ENCODE results near the gene HOMEZ.

DNA sequence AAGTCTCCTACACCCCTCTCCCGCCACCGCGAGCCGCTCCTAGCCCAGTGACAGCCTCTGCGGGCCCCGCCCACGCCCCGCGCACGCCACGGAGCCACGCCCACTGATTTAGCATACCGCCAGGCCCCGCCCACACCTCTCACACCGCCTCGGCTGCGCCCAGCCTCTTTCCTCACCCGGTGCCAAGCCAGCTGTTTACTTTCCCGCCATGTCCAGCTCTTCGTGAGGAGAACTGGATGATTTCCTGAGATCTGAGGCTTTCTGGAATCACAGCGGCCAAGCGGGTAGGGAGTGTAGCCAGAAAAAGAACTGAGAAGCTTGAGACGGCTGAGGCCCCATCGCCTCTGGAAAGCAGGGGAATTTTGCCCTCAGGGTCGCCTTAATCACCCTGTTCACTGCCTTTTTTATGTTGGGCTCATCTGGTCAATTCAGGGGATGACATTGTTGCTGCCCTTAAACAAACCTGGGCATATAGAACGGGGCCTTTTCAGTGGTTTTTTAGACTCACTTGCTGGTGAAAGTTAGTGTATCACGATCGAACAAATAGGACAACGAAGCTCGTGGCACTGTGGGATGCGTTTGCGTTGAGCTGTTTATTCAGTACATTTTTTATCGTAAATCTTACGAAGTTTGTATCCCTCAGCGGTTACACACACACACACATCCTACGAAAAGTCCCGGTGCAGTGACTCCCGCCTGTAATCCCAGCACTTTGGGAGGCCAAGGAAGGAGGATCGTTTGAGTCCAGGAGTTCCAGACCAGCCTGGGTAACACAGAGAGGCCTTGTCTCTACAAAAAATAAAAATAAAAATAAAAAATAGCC lies 47.9 kb downstream of the HOMEZ start, which contains the start of gene RNF212B:
- TF ChIP-seq CTCF (tag by site-specific recombination; IDR thresholded peaks at IDR 0.05): no peak
- TF ChIP-seq TCF7L2 (IDR thresholded peaks at IDR 0.05; ENCODE audit: borderline replicate concordance, low read depth, low read length): no peak
- TF ChIP-seq ZNF473 (tag by site-specific recombination; IDR thresholded peaks at IDR 0.05): no peak
- no peak for TF ChIP-seq ZBTB20 (tag by site-specific recombination; IDR thresholded peaks at IDR 0.05)
- no peak for TF ChIP-seq ZSCAN16 (tag by site-specific recombination; IDR thresholded peaks at IDR 0.05)
- TF ChIP-seq ZBTB1 (tag by site-specific recombination; IDR thresholded peaks at IDR 0.05): no peak
- no peak for TF ChIP-seq ZNF768 (tag by site-specific recombination; IDR thresholded peaks at IDR 0.05)
- no peak for TF ChIP-seq ZNF350 (tag by site-specific recombination; IDR thresholded peaks at IDR 0.05)
- no peak for TF ChIP-seq PBX3 (CRISPR knock-in tag; IDR thresholded peaks at IDR 0.05)
- TF ChIP-seq ZNF561 (tag by site-specific recombination; IDR thresholded peaks at IDR 0.05; ENCODE audit: borderline replicate concordance): no peak
- TF ChIP-seq ZNF132 (tag by site-specific recombination; IDR thresholded peaks at IDR 0.05; ENCODE audit: borderline replicate concordance): no peak
- no peak for TF ChIP-seq YY1 (tag by site-specific recombination; IDR thresholded peaks at IDR 0.05)
